ENCODE measurements around the gene SRSF11.

DNA sequence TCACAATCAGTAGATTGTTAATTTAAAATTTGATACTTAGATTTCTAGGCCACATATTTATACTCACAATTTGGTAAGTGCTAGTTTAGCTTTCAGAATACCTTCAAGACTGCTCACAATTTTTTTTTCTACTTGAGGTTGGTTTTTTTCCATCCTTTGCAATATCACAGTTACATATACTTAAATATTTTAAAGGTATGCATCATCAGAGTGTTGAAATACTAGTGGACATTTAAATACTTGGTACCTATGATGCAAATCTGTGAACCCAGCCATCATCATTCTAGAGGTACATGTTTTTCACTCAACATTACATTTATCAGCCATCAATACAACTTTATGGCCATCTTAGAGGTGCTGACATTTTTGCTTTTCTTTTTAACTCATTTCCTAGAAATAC, 9.6 kb upstream of the SRSF11 start:
- no peak for TF ChIP-seq POLR2AphosphoS5 (IDR thresholded peaks at IDR 0.05; ENCODE audit: low read depth, low read length)
- TF ChIP-seq, protein P1, sequence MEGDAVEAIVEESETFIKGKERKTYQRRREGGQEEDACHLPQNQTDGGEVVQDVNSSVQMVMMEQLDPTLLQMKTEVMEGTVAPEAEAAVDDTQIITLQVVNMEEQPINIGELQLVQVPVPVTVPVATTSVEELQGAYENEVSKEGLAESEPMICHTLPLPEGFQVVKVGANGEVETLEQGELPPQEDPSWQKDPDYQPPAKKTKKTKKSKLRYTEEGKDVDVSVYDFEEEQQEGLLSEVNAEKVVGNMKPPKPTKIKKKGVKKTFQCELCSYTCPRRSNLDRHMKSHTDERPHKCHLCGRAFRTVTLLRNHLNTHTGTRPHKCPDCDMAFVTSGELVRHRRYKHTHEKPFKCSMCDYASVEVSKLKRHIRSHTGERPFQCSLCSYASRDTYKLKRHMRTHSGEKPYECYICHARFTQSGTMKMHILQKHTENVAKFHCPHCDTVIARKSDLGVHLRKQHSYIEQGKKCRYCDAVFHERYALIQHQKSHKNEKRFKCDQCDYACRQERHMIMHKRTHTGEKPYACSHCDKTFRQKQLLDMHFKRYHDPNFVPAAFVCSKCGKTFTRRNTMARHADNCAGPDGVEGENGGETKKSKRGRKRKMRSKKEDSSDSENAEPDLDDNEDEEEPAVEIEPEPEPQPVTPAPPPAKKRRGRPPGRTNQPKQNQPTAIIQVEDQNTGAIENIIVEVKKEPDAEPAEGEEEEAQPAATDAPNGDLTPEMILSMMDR (IDR thresholded peaks at IDR 0.05), result no peak
- no peak for TF ChIP-seq SIN3A (IDR thresholded peaks at IDR 0.05; ENCODE audit: borderline replicate concordance, insufficient read depth, low read depth, low read length)
- TF ChIP-seq, protein P2, sequence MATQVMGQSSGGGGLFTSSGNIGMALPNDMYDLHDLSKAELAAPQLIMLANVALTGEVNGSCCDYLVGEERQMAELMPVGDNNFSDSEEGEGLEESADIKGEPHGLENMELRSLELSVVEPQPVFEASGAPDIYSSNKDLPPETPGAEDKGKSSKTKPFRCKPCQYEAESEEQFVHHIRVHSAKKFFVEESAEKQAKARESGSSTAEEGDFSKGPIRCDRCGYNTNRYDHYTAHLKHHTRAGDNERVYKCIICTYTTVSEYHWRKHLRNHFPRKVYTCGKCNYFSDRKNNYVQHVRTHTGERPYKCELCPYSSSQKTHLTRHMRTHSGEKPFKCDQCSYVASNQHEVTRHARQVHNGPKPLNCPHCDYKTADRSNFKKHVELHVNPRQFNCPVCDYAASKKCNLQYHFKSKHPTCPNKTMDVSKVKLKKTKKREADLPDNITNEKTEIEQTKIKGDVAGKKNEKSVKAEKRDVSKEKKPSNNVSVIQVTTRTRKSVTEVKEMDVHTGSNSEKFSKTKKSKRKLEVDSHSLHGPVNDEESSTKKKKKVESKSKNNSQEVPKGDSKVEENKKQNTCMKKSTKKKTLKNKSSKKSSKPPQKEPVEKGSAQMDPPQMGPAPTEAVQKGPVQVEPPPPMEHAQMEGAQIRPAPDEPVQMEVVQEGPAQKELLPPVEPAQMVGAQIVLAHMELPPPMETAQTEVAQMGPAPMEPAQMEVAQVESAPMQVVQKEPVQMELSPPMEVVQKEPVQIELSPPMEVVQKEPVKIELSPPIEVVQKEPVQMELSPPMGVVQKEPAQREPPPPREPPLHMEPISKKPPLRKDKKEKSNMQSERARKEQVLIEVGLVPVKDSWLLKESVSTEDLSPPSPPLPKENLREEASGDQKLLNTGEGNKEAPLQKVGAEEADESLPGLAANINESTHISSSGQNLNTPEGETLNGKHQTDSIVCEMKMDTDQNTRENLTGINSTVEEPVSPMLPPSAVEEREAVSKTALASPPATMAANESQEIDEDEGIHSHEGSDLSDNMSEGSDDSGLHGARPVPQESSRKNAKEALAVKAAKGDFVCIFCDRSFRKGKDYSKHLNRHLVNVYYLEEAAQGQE (IDR thresholded peaks at IDR 0.05; ENCODE audit: insufficient read depth in 1 of 2, low read depth in 2 of 2, low read length in 1 of 2), result no peak
